ENCODE measurements around the gene ZNF462. TPM values are rescaled to one million over a fixed set of nuclear protein-coding genes. Genes with fewer than 3 reads are reported as not detected.

The ZNF462 gene
- total RNA-seq, 2 donors from 2014 or later, result 4.7 to 8.9 TPM

DNA sequence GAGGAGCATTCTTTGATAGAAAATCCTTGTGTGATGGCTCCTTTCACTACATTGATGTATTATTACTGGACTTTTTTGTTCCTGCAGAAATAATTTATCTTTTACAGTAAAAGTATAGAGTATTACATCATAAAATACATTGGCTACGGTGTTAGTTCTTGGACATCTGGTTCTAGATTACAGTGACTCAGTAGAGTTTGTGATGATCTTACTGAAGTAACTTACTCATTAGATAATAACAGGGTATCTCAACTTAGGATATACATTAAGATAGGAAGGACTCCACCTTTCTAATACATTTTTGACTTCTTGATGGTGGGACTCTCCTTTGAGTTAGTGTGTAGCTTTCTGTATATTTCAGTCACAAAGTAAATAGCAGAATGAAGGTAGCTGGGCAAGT is 59.1 kb downstream of the ZNF462 start:
- intact Hi-C loops (cut with DNase I), result no loop called here
- H3K27me3 ChIP-seq, result no peaks in the 10 kb centered on the region
- H3K27ac ChIP-seq, result peak overlapping the region in 2 of 4 donors; percentile 67 to 74
- ATAC-seq (no peak), DNase-seq (no peak)
- no peaks in the 10 kb centered on the region for H3K9me3 ChIP-seq
- 82 to 88% methylated on average over 1 of the region's 1 CpG for WGBS, 2 donors
- peaks cover 26% of the 10 kb centered on the region for H3K4me1 ChIP-seq
- no peak overlapping the region for H3K4me3 ChIP-seq
- TF ChIP-seq, protein P1, sequence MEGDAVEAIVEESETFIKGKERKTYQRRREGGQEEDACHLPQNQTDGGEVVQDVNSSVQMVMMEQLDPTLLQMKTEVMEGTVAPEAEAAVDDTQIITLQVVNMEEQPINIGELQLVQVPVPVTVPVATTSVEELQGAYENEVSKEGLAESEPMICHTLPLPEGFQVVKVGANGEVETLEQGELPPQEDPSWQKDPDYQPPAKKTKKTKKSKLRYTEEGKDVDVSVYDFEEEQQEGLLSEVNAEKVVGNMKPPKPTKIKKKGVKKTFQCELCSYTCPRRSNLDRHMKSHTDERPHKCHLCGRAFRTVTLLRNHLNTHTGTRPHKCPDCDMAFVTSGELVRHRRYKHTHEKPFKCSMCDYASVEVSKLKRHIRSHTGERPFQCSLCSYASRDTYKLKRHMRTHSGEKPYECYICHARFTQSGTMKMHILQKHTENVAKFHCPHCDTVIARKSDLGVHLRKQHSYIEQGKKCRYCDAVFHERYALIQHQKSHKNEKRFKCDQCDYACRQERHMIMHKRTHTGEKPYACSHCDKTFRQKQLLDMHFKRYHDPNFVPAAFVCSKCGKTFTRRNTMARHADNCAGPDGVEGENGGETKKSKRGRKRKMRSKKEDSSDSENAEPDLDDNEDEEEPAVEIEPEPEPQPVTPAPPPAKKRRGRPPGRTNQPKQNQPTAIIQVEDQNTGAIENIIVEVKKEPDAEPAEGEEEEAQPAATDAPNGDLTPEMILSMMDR (IDR thresholded peaks at IDR 0.05), result no peak
- TF ChIP-seq POLR2A (IDR thresholded peaks at IDR 0.05), result no peak
- H3K36me3 ChIP-seq (replicated peaks in 1 of 2; ENCODE audit: insufficient read depth in 1 of 2, low read depth in 2 of 2), result no peaks in the 10 kb centered on the region

DNA sequence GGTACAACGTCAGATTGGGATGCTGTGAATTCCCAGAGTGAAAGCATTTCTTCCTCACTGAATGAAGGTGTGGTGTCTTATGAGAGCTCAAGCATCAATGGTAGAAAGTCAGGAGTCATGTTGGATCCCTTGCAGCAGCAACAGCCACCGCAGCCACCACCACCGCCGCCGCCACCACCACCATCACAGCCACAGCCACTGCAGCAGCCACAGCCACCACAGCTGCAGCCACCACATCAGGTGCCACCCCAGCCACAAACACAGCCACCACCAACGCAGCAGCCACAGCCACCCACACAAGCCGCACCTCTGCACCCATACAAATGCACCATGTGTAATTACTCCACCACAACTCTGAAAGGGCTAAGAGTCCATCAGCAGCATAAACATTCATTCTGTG is 62.4 kb downstream of the ZNF462 start:
- Histone ChIP-seq H3K4me1 (peaks cover 20% of the 10 kb centered on the region), H3K27ac (no peak overlapping the region), H3K9me3 (no peaks in the 10 kb centered on the region), H3K4me3 (no peak overlapping the region), H3K27me3 (no peaks in the 10 kb centered on the region), H3K36me3 (replicated peaks in 1 of 2; ENCODE audit: insufficient read depth in 1 of 2, low read depth in 2 of 2) (no peaks in the 10 kb centered on the region)
- ATAC-seq, result no peak
- WGBS, 2 donors, result 85 to 100% methylated on average over 2 to 7 of the region's 7 CpGs
- TF ChIP-seq, protein P1 (IDR thresholded peaks at IDR 0.05), result no peak
- TF ChIP-seq POLR2A (IDR thresholded peaks at IDR 0.05), result no peak
- DNase-seq, result no peak
- intact Hi-C loops (cut with DNase I), result no loop called here

DNA sequence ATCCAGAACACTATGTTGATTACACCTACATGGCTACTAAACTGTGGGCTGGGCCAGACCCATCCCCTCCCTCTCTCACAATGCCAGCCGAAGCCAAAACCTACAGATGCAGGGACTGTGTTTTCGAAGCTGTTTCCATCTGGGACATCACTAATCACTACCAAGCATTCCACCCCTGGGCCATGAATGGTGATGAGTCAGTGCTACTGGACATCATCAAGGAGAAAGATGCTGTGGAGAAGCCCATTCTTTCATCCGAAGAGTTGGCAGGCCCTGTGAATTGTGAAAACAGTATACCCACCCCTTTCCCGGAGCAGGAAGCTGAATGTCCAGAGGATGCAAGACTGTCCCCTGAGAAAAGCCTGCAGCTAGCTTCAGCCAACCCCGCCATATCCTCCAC is 65.0 kb downstream of the ZNF462 start:
- H3K4me1 ChIP-seq, result peaks cover 5% of the 10 kb centered on the region
- no peak for TF ChIP-seq POLR2A (IDR thresholded peaks at IDR 0.05)
- TF ChIP-seq, protein P1 (IDR thresholded peaks at IDR 0.05), result no peak
- H3K4me3 ChIP-seq, result no peak overlapping the region
- H3K27me3 ChIP-seq, result no peaks in the 10 kb centered on the region
- DNase-seq (no peak), ATAC-seq (no peak)
- H3K27ac ChIP-seq, result no peak overlapping the region
- no peaks in the 10 kb centered on the region for H3K9me3 ChIP-seq
- intact Hi-C loops (cut with DNase I), result no loop called here
- WGBS, 2 donors, result 85 to 86% methylated on average over 5 of the region's 5 CpGs
- H3K36me3 ChIP-seq (replicated peaks in 1 of 2; ENCODE audit: insufficient read depth in 1 of 2, low read depth in 2 of 2), result no peaks in the 10 kb centered on the region

DNA sequence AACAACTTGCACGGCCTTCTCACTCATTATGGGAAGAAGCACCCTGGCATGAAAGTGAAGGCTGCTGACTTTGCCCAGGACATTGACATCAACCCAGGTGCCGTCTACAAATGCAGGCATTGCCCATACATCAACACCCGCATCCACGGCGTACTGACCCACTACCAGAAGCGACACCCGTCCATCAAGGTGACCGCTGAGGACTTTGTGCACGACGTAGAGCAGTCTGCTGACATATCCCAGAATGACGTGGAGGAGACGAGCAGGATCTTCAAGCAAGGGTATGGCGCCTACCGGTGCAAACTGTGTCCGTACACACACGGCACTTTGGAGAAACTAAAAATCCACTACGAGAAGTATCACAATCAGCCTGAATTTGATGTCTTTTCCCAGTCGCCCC is 65.4 kb downstream of the ZNF462 start:
- H3K36me3 ChIP-seq (replicated peaks in 1 of 2; ENCODE audit: insufficient read depth in 1 of 2, low read depth in 2 of 2), result no peaks in the 10 kb centered on the region
- DNase-seq (no peak), ATAC-seq (no peak)
- no peak for TF ChIP-seq POLR2A (IDR thresholded peaks at IDR 0.05)
- TF ChIP-seq, protein P1 (IDR thresholded peaks at IDR 0.05), result no peak
- no peak overlapping the region for H3K27ac ChIP-seq
- intact Hi-C loops (cut with DNase I), result no loop called here
- 92 to 93% methylated on average over 18 of the region's 18 CpGs for WGBS, 2 donors
- peaks cover 5% of the 10 kb centered on the region for H3K4me1 ChIP-seq
- H3K9me3 ChIP-seq, result no peaks in the 10 kb centered on the region
- no peaks in the 10 kb centered on the region for H3K27me3 ChIP-seq
- no peak overlapping the region for H3K4me3 ChIP-seq

DNA sequence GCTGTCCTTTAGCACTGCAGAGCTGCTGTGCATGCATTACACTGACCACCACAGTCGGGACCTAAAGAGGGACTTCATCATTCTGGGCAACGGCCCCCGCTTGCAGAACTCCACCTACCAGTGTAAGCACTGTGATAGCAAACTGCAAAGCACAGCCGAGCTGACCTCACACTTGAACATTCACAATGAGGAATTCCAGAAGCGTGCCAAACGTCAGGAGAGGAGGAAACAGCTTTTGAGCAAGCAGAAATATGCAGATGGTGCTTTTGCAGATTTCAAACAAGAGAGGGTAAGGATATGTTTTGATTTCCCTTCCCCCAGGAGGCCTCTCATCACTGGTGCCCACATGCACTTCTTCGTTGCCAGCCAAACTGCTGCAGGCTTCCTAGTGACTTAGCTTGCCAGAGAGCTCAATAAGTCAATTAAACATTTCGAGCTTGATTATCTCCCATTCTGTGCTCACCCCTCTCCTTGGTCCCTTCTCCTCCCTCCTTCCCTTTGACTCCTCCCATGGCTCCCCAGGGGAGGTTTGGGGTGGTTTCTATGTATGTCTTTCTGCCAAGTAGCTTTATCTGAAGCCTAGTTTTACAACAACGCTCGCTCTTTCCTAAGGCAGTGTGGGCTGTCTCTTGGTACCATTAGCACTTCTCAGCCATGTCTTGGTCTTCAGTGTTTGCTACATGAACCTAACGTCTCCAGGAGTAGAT is 66.7 kb downstream of the ZNF462 start:
- peak in 1 of 4 donors; percentile 19 for DNase-seq
- TF ChIP-seq, protein P1 (IDR thresholded peaks at IDR 0.05), result no peak
- no peak for TF ChIP-seq POLR2A (IDR thresholded peaks at IDR 0.05)
- no peak overlapping the region for H3K4me3 ChIP-seq
- peaks cover 5% of the 10 kb centered on the region for H3K4me1 ChIP-seq
- H3K36me3 ChIP-seq (replicated peaks in 1 of 2; ENCODE audit: insufficient read depth in 1 of 2, low read depth in 2 of 2), result no peaks in the 10 kb centered on the region
- intact Hi-C loops (cut with DNase I), result no loop called here
- H3K9me3 ChIP-seq, result no peaks in the 10 kb centered on the region
- no peak overlapping the region for H3K27ac ChIP-seq
- ATAC-seq, result peak; percentile 30
- WGBS, 2 donors, result 63% methylated on average over 11 of the region's 11 CpGs
- no peaks in the 10 kb centered on the region for H3K27me3 ChIP-seq
